ENCODE results near the gene FMO4.

DNA sequence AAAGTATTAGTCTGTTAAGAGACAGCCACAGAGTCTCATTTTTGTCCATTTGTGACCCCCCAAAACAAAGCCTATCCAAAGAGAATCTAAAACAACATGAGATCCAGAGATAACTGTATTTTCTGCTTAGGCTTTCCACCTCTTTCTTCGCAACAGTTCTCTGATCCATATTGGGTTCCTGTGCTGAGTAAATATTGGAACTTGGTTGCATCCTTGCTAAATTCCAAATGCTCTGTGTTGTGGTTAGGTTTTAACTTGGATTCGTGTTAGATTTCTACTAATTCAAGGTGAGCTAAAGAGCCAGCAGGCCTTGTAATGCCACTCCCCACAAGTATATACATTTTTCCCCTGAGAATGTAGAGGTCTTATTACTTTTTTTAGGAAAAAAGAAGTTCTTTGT, 36.4 kb upstream of the FMO4 start:
- TF ChIP-seq, protein P1, sequence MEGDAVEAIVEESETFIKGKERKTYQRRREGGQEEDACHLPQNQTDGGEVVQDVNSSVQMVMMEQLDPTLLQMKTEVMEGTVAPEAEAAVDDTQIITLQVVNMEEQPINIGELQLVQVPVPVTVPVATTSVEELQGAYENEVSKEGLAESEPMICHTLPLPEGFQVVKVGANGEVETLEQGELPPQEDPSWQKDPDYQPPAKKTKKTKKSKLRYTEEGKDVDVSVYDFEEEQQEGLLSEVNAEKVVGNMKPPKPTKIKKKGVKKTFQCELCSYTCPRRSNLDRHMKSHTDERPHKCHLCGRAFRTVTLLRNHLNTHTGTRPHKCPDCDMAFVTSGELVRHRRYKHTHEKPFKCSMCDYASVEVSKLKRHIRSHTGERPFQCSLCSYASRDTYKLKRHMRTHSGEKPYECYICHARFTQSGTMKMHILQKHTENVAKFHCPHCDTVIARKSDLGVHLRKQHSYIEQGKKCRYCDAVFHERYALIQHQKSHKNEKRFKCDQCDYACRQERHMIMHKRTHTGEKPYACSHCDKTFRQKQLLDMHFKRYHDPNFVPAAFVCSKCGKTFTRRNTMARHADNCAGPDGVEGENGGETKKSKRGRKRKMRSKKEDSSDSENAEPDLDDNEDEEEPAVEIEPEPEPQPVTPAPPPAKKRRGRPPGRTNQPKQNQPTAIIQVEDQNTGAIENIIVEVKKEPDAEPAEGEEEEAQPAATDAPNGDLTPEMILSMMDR (IDR thresholded peaks at IDR 0.05; ENCODE audit: low read depth, low read length): no peak
- TF ChIP-seq POLR2A (IDR thresholded peaks at IDR 0.05; ENCODE audit: extremely low read depth, insufficient read length) (no peak), MYC (IDR thresholded peaks at IDR 0.05; ENCODE audit: low read depth, low read length) (no peak)
